Dendritic cell treated with granulocyte-macrophage colony-stimulating factor and Interleukin-4, amounts not matched to agents 40 ng/mL and 50 ng/mL, for 4 days (primary cell): Measurements from ENCODE around the gene RBFOX2.
"Not testable (repeated sequence)": the region's sequence is repeated elsewhere in the genome, so short reads cannot be mapped to it uniquely, and the experiment has no call there.

Source experiments
- H3K27ac Mint-ChIP-seq: one replicate; pipeline ENCODE4 v1.8.0; 2022; ENCODE audit warnings: mild to moderate bottlenecking, mixed read lengths
- H3K27me3 Mint-ChIP-seq: one replicate; pipeline ENCODE4 v1.8.0; 2022; ENCODE audit warnings: mild to moderate bottlenecking, mixed read lengths
- H3K36me3 Mint-ChIP-seq: one replicate; pipeline ENCODE4 v1.8.0; 2022; ENCODE audit warnings: low read depth, mixed read lengths
- H3K4me1 Mint-ChIP-seq: one replicate; pipeline ENCODE4 v1.8.0; 2022; ENCODE audit warnings: low read depth, mixed read lengths
- H3K4me3 Mint-ChIP-seq: one replicate; pipeline ENCODE4 v1.8.0; 2022; ENCODE audit warnings: mild to moderate bottlenecking, moderate library complexity, mixed read lengths
- H3K9me3 Mint-ChIP-seq: one replicate; pipeline ENCODE4 v1.8.0; 2022; ENCODE audit warnings: mixed read lengths
- intact Hi-C: fragments of 100-400 bp; cut with micrococcal nuclease; formaldehyde crosslinking; loops from one replicate; pipeline ENCODE4 v1.15.0; 2022

The RBFOX2 gene, protein sequence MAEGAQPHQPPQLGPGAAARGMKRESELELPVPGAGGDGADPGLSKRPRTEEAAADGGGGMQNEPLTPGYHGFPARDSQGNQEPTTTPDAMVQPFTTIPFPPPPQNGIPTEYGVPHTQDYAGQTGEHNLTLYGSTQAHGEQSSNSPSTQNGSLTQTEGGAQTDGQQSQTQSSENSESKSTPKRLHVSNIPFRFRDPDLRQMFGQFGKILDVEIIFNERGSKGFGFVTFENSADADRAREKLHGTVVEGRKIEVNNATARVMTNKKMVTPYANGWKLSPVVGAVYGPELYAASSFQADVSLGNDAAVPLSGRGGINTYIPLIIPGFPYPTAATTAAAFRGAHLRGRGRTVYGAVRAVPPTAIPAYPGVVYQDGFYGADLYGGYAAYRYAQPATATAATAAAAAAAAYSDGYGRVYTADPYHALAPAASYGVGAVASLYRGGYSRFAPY

DNA sequence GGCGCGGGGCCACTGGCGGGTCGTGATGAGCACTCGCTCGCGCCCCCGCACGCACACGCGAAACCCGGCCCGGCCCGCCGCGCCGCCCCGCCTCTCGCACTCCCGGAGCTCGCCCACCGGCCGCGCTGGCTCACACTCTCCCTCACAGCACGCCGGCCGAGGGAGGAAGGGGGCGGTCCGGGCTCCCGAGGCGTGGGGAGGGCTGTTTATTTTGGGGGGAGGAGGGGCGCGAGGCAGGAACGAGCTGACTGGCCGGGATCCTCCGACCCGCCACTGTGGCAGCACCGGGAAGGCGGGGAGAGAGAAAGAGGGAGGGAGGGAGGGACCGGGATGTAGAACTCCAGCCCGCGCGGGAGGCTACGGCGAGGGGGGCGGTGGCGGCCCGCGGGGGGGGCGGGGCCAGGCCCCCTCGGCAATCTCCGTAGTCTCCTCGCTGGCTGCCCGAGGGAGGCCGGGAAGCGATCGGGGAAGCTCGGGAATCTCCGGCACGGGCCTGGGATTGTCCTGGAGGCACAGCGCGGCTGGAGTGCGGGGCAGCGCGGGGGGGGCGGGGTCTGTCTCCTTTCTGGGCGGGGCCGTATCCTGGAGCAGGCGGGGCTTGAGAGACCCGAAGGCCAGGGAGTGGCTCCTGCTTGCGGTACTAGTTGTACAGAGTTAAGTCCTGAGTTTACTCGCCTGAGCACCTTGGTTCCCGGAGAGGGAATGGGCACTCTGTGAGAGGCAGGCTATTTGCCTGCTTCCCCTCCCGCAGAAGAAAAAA, at the start of gene RBFOX2:
Gene RBFOX2, minus strand, starts transcription at position 179 of the 760 bp plus-strand sequence. CDS start 399 bp downstream, outside the sequence.
- H3K9me3 Mint-ChIP-seq = no peaks in the 10 kb centered on the region
- intact Hi-C loops = no loop called here
- H3K4me1 Mint-ChIP-seq = peaks cover 17% of the 10 kb centered on the region
- no peak within 1 kb of the TSS for H3K27ac Mint-ChIP-seq
- H3K36me3 Mint-ChIP-seq = no peaks in the 10 kb centered on the region
- H3K27me3 Mint-ChIP-seq = peaks cover 69% of the 10 kb centered on the region
- H3K4me3 Mint-ChIP-seq = peak within 1 kb of the TSS; percentile 76

DNA sequence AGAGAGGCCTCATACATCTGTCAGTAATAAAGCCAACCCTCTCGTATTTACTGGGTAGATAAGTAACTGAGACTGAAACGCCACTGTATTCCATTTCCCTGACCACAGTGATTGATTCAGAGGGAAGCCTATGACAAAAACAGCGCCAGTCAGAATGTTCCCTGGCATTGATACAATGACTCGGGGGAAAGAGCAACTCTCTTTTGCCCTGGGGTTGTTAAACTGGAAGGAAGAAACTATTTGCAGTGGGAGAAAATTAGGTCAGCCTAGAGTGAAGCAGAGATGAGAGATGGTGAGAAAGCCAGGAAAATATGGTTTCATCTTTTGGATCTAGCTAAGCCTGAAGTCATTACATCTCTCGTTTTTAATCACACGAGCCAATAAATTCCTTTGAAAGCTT, 48.6 kb upstream of the RBFOX2 start:
- H3K4me3 Mint-ChIP-seq = no peak overlapping the region
- H3K27me3 Mint-ChIP-seq = peaks cover 56% of the 10 kb centered on the region
- H3K36me3 Mint-ChIP-seq = no peaks in the 10 kb centered on the region
- no peak overlapping the region for H3K27ac Mint-ChIP-seq
- H3K9me3 Mint-ChIP-seq = no peaks in the 10 kb centered on the region
- peaks cover 6% of the 10 kb centered on the region for H3K4me1 Mint-ChIP-seq
- intact Hi-C loops = no loop called here

DNA sequence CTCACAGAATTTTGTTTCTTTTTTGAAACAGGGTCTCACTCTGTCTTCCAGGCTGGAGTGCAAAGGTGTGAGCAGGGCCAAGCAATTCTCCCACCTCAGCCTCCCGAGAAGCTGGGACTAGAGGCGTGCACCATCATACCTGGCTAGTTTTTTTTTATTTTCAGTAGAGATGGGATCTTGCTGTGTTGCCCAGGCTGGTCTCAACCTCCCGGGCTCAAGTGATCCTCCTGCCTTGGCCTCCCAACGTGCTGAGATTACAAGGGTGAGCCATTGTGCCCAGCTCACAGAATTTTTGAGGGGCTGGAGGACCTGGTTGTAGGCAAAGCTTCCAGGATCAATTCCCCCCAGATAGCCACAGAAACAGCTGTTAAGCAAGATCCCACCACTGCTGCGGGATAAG, 47.1 kb upstream of the RBFOX2 start:
- Mint-ChIP-seq H3K4me1 (peaks cover 6% of the 10 kb centered on the region), H3K4me3 (no peak overlapping the region), H3K27ac (no peak overlapping the region), H3K9me3 (no peaks in the 10 kb centered on the region), H3K27me3 (peaks cover 54% of the 10 kb centered on the region), H3K36me3 (no peaks in the 10 kb centered on the region)
- intact Hi-C loops = no loop called here

DNA sequence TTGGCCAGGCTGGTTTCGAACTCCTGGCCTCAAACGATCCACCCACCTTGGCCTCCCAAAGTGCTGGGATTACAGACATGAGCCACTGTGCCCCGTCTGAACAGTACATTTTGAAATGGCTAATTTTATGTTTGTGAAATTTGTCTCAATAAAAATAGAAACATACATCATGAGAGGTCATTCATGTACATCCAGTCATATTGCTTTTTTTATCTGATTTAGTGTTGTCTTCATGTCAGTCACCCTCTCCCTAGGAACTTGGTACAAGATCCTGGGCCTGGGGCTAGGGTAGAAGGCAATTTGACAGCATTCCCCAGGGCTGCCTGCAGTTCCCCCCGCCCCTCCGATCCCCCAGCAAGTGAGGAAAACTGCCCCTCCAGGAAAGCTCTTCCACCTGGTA, 46.6 kb upstream of the RBFOX2 start:
- no peaks in the 10 kb centered on the region for H3K9me3 Mint-ChIP-seq
- no peak overlapping the region for H3K27ac Mint-ChIP-seq
- intact Hi-C loops = no loop called here
- no peaks in the 10 kb centered on the region for H3K36me3 Mint-ChIP-seq
- no peak overlapping the region for H3K4me3 Mint-ChIP-seq
- H3K27me3 Mint-ChIP-seq = peaks cover 55% of the 10 kb centered on the region
- peaks cover 6% of the 10 kb centered on the region for H3K4me1 Mint-ChIP-seq

DNA sequence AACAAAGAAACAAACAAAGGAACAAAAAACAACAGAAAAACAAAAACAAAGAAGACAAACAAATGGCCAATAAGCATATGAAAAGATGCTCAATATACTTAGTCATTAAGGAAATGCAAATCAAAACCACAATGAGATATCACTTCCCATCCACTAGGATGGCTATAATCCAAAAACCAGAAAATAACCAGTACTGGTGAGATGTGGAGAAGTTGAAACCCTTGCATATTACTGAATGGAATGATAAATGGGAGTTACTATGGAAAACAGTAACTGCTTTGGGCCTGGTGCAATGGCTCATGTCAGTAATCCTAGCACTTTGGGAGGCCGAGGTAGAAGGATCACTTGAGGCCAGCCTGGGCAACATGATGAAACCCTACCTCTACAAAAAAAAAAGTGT, 44.9 kb upstream of the RBFOX2 start:
- Mint-ChIP-seq H3K27me3 (peaks cover 55% of the 10 kb centered on the region), H3K27ac (no peak overlapping the region), H3K4me3 (no peak overlapping the region), H3K4me1 (peaks cover 6% of the 10 kb centered on the region), H3K36me3 (no peaks in the 10 kb centered on the region), H3K9me3 (no peaks in the 10 kb centered on the region)
- intact Hi-C loops = no loop called here

DNA sequence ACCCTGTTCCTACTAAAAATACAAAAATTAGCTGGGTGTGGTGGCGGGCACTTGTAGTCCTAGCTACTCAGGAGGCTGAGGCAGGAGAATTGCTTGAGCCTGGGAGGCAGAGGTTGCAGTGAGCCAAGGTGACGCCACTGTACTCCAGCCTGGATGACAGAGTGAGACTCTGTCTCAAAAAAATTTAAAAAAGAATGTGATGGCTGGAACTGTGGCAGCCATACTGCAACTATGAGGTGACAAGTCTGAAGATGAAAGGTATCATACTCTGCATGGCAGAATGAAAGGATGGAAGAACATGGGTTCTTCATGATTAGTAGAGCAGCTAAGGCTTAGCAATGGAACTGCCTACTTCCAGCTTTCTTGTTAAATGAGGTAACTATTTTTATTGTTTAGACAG, 42.0 kb upstream of the RBFOX2 start:
- Mint-ChIP-seq H3K27me3 (peaks cover 54% of the 10 kb centered on the region), H3K4me1 (peaks cover 14% of the 10 kb centered on the region)
- H3K36me3 Mint-ChIP-seq, intact Hi-C loops, H3K4me3 Mint-ChIP-seq, H3K9me3 Mint-ChIP-seq, H3K27ac Mint-ChIP-seq: not testable (repeated sequence)

DNA sequence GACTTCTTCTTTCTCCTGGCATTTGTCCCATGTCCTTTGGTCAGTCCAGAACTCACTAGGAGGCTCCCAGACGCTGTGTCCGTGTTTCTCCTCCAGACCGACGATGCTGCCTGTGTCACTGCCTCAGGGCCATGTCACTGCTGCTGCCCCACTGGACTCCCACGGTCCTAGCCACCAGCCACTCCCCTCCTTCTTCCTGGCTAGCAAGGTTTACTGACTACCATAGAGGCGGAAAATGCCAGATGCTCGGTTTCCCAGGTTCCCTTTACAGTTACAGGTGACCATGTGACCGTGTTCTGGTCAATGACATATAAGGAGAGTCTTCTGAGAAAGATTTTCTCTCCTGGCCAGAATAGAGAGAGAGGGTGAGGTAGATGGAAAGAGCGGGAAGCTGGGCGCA, 40.7 kb upstream of the RBFOX2 start:
- H3K27ac Mint-ChIP-seq = no peak overlapping the region
- H3K9me3 Mint-ChIP-seq = no peaks in the 10 kb centered on the region
- intact Hi-C loops = no loop called here
- H3K36me3 Mint-ChIP-seq = no peaks in the 10 kb centered on the region
- peaks cover 53% of the 10 kb centered on the region for H3K27me3 Mint-ChIP-seq
- no peak overlapping the region for H3K4me3 Mint-ChIP-seq
- H3K4me1 Mint-ChIP-seq = peaks cover 18% of the 10 kb centered on the region

DNA sequence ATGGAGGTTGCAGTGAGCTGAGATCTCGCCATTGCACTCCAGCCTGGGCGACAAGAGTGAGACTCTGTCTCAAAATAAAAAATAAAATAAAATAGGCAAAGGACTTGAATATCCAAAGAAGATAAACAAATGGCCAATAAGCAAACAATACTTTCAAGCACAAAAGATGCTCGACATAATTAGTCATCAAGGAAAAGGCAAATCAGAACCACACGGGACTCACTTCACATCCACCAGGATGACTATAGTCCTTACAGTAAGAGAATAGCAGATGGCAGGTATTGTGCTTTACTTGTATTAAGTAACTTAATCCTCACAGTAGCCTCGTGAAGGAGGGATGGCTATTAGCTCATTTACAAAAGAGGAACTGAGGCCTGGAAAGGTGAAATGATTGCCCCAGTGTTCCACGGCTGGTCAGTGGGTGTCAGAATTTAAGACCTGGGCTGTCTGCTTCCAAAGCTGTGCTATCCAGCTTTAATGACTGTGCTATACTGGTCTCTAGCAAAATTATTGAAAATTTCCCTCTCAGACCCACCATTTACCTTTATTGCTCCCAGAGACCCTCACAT, 40.2 kb upstream of the RBFOX2 start:
- no peaks in the 10 kb centered on the region for H3K9me3 Mint-ChIP-seq
- intact Hi-C loops = no loop called here
- H3K27ac Mint-ChIP-seq = no peak overlapping the region
- H3K27me3 Mint-ChIP-seq = peaks cover 55% of the 10 kb centered on the region
- no peaks in the 10 kb centered on the region for H3K36me3 Mint-ChIP-seq
- no peak overlapping the region for H3K4me3 Mint-ChIP-seq
- peaks cover 18% of the 10 kb centered on the region for H3K4me1 Mint-ChIP-seq

DNA sequence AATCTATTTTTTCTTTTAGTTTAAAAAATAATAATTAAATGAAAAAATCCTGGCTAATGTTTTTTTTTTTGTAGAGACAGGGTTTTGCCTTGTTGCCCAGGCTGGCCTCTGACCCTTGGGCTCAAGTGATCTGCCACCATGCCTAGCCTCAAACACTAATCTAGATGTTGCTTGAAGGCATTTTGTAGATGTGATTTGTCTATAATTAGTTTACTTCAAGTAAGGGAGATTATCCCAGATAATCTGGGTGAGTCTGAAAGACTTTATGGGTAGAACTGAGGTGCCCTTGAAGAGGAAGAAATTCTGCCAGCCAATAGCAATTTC, 38.6 kb upstream of the RBFOX2 start:
- Mint-ChIP-seq H3K9me3 (no peaks in the 10 kb centered on the region), H3K4me1 (peaks cover 11% of the 10 kb centered on the region), H3K4me3 (no peak overlapping the region), H3K27me3 (peaks cover 57% of the 10 kb centered on the region), H3K36me3 (no peaks in the 10 kb centered on the region), H3K27ac (no peak overlapping the region)
- intact Hi-C loops = no loop called here

DNA sequence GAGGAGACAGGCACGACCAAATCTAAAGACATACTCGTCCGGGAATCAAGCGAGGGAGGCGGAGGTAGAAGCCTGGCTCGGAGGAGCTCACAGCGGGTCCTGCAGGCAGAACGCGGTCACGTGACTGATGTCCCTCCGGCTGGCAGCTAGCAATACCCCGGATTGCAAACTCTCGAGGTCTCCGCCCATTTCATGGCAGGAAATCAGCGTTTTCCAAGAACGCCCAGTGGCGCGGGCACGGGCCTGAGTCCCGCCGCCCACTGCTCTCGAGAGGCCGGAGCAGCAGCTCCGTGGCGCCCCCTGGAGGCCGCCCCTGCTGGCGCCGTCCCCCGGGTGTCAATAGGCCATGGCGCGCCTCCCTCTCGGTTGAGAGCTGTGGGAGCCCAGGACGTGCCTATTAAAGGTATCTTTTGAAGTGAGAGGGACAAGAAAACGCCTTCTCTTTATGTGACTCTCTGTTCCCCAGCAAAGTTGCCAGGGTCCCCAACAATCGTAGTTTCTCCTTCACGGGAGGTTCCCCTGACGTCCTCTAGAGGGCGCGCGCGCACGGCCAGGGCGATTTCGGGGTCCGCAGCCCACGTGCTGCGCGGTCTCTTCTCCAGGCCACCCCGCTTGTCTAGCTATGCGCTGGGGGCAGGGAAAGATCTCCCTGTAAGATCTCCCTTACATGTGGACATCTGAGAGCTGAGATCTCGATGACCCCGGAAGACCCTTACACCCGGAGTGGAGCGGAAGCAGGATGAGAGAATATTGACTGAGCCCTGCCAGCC, 37.3 kb upstream of the RBFOX2 start:
- Mint-ChIP-seq H3K36me3 (no peaks in the 10 kb centered on the region), H3K9me3 (no peaks in the 10 kb centered on the region), H3K4me3 (peak overlapping the region; percentile 73), H3K4me1 (peaks cover 11% of the 10 kb centered on the region), H3K27ac (peak overlapping the region; percentile 64), H3K27me3 (peaks cover 53% of the 10 kb centered on the region)
- intact Hi-C loops = no loop called here

DNA sequence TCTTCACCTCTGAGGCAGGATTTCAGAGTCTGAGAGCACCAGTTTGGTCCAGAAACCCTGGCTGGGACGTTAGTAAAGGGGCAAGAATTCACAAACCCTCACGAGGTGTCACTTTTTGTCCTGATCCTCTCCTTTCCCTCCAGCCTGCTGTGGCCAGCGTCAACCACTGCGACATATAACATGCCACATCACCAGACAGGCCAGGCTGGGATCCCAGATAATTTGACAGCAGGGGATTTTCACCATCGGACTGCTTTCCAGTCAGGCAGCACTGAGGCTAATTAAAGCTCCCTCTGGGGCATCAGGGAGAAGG, 36.8 kb upstream of the RBFOX2 start:
- intact Hi-C loops = no loop called here
- Mint-ChIP-seq H3K9me3 (no peaks in the 10 kb centered on the region), H3K27ac (peak overlapping the region; percentile 64), H3K36me3 (no peaks in the 10 kb centered on the region), H3K27me3 (peaks cover 50% of the 10 kb centered on the region), H3K4me1 (peaks cover 11% of the 10 kb centered on the region), H3K4me3 (peak overlapping the region; percentile 73)

DNA sequence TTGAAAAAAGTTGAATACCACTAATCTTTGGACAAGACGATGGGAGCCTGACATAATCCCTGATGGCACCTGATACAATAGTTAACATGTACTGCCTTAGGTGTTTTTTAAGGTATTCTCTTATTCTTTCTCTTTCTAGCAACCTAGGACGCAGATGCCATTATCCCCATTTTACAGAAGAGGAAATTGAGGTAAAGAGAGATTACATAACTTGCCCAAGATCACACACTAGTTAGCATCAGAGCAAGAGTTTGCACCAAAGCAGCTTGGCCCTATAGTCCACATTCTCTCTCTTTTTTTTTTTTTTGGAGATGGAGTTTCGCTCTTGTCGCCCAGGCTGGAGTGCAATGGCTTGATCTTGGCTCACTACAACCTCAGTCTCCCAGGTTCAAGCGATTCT, 35.7 kb upstream of the RBFOX2 start:
- Mint-ChIP-seq H3K4me3 (no peak overlapping the region), H3K9me3 (no peaks in the 10 kb centered on the region), H3K27ac (no peak overlapping the region), H3K36me3 (no peaks in the 10 kb centered on the region), H3K27me3 (peaks cover 43% of the 10 kb centered on the region), H3K4me1 (peaks cover 11% of the 10 kb centered on the region)
- intact Hi-C loops = no loop called here

DNA sequence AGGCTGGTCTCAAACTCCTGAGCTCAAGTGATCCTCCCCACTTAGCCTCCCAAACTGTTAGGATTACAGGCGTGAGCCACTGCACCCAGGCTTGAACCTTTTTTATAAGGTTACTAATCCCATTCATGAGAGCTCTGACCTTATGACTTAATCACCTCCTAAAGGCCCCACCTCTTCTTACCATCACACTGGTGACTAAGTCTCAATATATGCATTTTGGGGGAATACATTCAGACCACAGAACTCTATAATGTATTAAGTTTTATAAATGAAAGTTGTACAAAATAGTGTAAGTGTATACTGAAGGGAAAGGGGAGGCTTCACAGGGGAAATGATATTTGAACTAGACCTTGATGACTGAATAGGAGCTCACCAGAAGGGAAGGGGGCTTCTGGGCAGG, 28.4 kb upstream of the RBFOX2 start:
- peaks cover 9% of the 10 kb centered on the region for H3K27me3 Mint-ChIP-seq

More for the DNA sequence above, 28.4 kb upstream of the RBFOX2 start:
- Mint-ChIP-seq H3K27ac (no peak overlapping the region), H3K36me3 (no peaks in the 10 kb centered on the region), H3K4me1 (no peaks in the 10 kb centered on the region), H3K9me3 (no peaks in the 10 kb centered on the region), H3K4me3 (no peak overlapping the region)
- intact Hi-C loops = no loop called here
